H1 (cell line): ENCODE results near the gene MXD3. TPM values are rescaled to one million over a fixed set of nuclear protein-coding genes. Genes with fewer than 3 reads are reported as not detected.

Experiments used
- CTCF ChIA-PET: fragments of 300-600 bp; sonication (Branson Sonifier 250); formaldehyde crosslinking; loops from one replicate; lab custom pipeline; 2021; ENCODE audit not compliant: partially characterized antibody; lab: Charles Lee
- POLR2A ChIA-PET: fragments of 300-600 bp; sonication (Branson Sonifier 250); formaldehyde crosslinking; loops from one replicate; lab custom pipeline; 2021; ENCODE audit warnings: inconsistent platforms; ENCODE audit not compliant: partially characterized antibody; lab: Charles Lee
- DNase-seq, 2 experiments: peaks; one replicate each; pipeline versions ENCODE4 v3.0.0 to v3.0.0-alpha.2; 2010 to 2022; ENCODE audit warnings: low spot score in 2 of 2, low read depth in 1 of 2, mixed read lengths in 1 of 2
- FAIRE-seq: peaks from 2 replicates; lab custom pipeline; 2011; peaks lifted over from hg19 to GRCh38; lab: Jason Lieb, UNC
- H2AFZ ChIP-seq: 2 replicates; pipeline ENCODE4 v1.8.1; 2012; ENCODE audit warnings: low read length, inconsistent platforms
- H2AK5ac ChIP-seq: 2 replicates; pipeline ENCODE4 v1.6.1; 2013; ENCODE audit warnings: low read depth, low read length
- H2BK120ac ChIP-seq: replicated peaks from 2 replicates; pipeline ENCODE3; 2013; ENCODE audit warnings: low read depth, low read length, inconsistent platforms
- H2BK12ac ChIP-seq: 2 replicates; pipeline ENCODE4 v1.6.1; 2013; ENCODE audit warnings: low read depth, low read length
- H2BK15ac ChIP-seq: 2 replicates; pipeline ENCODE4 v1.6.1; 2013; ENCODE audit warnings: low read length
- H2BK20ac ChIP-seq: 2 replicates; pipeline ENCODE4 v1.6.1; 2013; ENCODE audit warnings: low read length
- H2BK5ac ChIP-seq: 2 replicates; pipeline ENCODE4 v1.6.1; 2013; ENCODE audit warnings: low read depth, low read length
- H3K14ac ChIP-seq: 2 replicates; pipeline ENCODE4 v1.6.1; 2013; ENCODE audit warnings: inconsistent platforms; ENCODE audit not compliant: insufficient read length
- H3K18ac ChIP-seq: 2 replicates; pipeline ENCODE4 v1.6.1; 2013; ENCODE audit warnings: low read length; ENCODE audit errors: extremely low read depth
- H3K23ac ChIP-seq: 2 replicates; pipeline ENCODE4 v1.6.1; 2013; ENCODE audit warnings: inconsistent platforms; ENCODE audit not compliant: insufficient read length
- H3K23me2 ChIP-seq: 2 replicates; pipeline ENCODE4 v1.6.1; 2013; ENCODE audit warnings: low read depth, low read length
- H3K27ac ChIP-seq: 2 replicates; pipeline ENCODE4 v1.6.1; 2011; ENCODE audit warnings: low read depth, low read length, inconsistent platforms
- H3K27me3 ChIP-seq, 4 experiments: replicated peaks in 1 of 4; 1 replicate in 1 of 4; 2 replicates in 3 of 4; pipeline versions ENCODE4 v1.6.1 to v1.8.1; 2011 to 2013; ENCODE audit warnings: low read length in 3 of 4, mild to moderate bottlenecking in 3 of 4, inconsistent platforms in 2 of 4, mixed read lengths in 2 of 4, moderate library complexity in 1 of 4; ENCODE audit not compliant: control insufficient read depth in 3 of 4, insufficient read depth in 3 of 4; ENCODE audit errors: extremely low read depth in 1 of 4
- H3K36me3 ChIP-seq, 4 experiments: 2 replicates each; pipeline versions ENCODE4 v1.6.1 to v1.8.1; 2011 to 2013; ENCODE audit warnings: mild to moderate bottlenecking in 4 of 4, low read length in 3 of 4, moderate library complexity in 2 of 4, control low read depth in 1 of 4, inconsistent platforms in 1 of 4; ENCODE audit not compliant: insufficient read depth in 4 of 4, control insufficient read depth in 2 of 4
- H3K4ac ChIP-seq: replicated peaks from 2 replicates; pipeline ENCODE3; 2013; ENCODE audit warnings: low read length, low read depth, mixed read lengths, inconsistent platforms; ENCODE audit not compliant: insufficient read length
- H3K4me1 ChIP-seq, 4 experiments: replicated peaks in 1 of 4; 1 replicate in 1 of 4; 2 replicates in 3 of 4; pipeline versions ENCODE4 v1.6.1 to v1.8.1; 2011 to 2013; ENCODE audit warnings: low read length in 3 of 4, inconsistent platforms in 2 of 4, mixed read lengths in 1 of 4; ENCODE audit not compliant: insufficient read depth in 4 of 4, control insufficient read depth in 3 of 4
- H3K4me2 ChIP-seq, 2 experiments: 2 replicates each; pipeline versions ENCODE4 v1.6.1 to v1.8.1; 2011 to 2013; ENCODE audit warnings: low read depth in 2 of 2, low read length in 2 of 2, control low read depth in 1 of 2, inconsistent platforms in 1 of 2, mild to moderate bottlenecking in 1 of 2; ENCODE audit not compliant: insufficient read depth in 1 of 2
- H3K4me3 ChIP-seq, 4 experiments: fragments of 200-600, 300-600 bp in 1 of 4; sonication (generic), shearing (Covaris generic), sonication (Bioruptor Twin) in 1 of 4; 2 replicates each; pipeline versions ENCODE4 v1.5.1 to v1.8.1; 2011 to 2016; ENCODE audit warnings: low read length in 4 of 4, low read depth in 3 of 4, control low read depth in 2 of 4, inconsistent platforms in 2 of 4, mild to moderate bottlenecking in 2 of 4, mixed read lengths in 1 of 4, moderate library complexity in 1 of 4; ENCODE audit not compliant: insufficient read depth in 2 of 4; ENCODE audit errors: extremely low read depth in 1 of 4
- H3K56ac ChIP-seq: replicated peaks from 2 replicates; pipeline ENCODE3; 2013; ENCODE audit warnings: low read depth, mild to moderate bottlenecking, mixed read lengths, low read length, inconsistent platforms; ENCODE audit not compliant: insufficient read length
- H3K79me1 ChIP-seq: 2 replicates; pipeline ENCODE4 v1.6.1; 2013; ENCODE audit warnings: low read depth, low read length, control low read depth
- H3K79me2 ChIP-seq, 2 experiments: 2 replicates each; pipeline versions ENCODE4 v1.6.1 to v1.8.1; 2012 to 2013; ENCODE audit warnings: low read length in 2 of 2, mild to moderate bottlenecking in 2 of 2, inconsistent platforms in 1 of 2; ENCODE audit not compliant: insufficient read depth in 2 of 2, control insufficient read depth in 1 of 2
- H3K9ac ChIP-seq, 4 experiments: replicated peaks in 1 of 4; 1 replicate in 1 of 4; 2 replicates in 3 of 4; pipeline versions ENCODE4 v1.6.1 to v1.8.1; 2011 to 2013; ENCODE audit warnings: low read depth in 3 of 4, low read length in 3 of 4, control low read depth in 2 of 4, mild to moderate bottlenecking in 2 of 4, moderate library complexity in 2 of 4, inconsistent platforms in 1 of 4; ENCODE audit errors: extremely low read depth in 1 of 4
- H3K9me3 ChIP-seq, 2 experiments: 2 replicates each; pipeline versions ENCODE4 v1.6.1 to v1.8.1; 2012 to 2013; ENCODE audit warnings: mild to moderate bottlenecking in 2 of 2, moderate library complexity in 2 of 2, control low read depth in 1 of 2, inconsistent platforms in 1 of 2, low read depth in 1 of 2, low read length in 1 of 2, mixed read lengths in 1 of 2; ENCODE audit not compliant: insufficient read depth in 2 of 2
- H4K20me1 ChIP-seq, 2 experiments: replicated peaks in 1 of 2; 2 replicates each; pipeline versions ENCODE3 to v1.8.1; 2011 to 2013; ENCODE audit warnings: inconsistent platforms in 2 of 2, low read length in 2 of 2, mild to moderate bottlenecking in 1 of 2; ENCODE audit not compliant: insufficient read depth in 2 of 2, control insufficient read depth in 1 of 2
- H4K5ac ChIP-seq: 2 replicates; pipeline ENCODE4 v1.6.1; 2013; ENCODE audit warnings: low read length, low read depth, mixed read lengths, inconsistent platforms; ENCODE audit not compliant: insufficient read length
- H4K8ac ChIP-seq: 2 replicates; pipeline ENCODE4 v1.8.0; 2013; ENCODE audit warnings: mild to moderate bottlenecking, moderate library complexity, low read length, inconsistent platforms; ENCODE audit not compliant: insufficient read depth; ENCODE audit errors: extremely low read depth
- H4K91ac ChIP-seq: replicated peaks from 2 replicates; pipeline ENCODE3; 2013; ENCODE audit warnings: low read length, mixed read lengths, inconsistent platforms; ENCODE audit not compliant: insufficient read length
- CBX5 ChIP-seq: fragments of 300-800, 300-1000 bp; sonication (generic); IDR thresholded peaks from 2 replicates; pipeline ENCODE4 v1.7.1; 2016; ENCODE audit warnings: antibody characterized with exemption, low read length, low read depth
- CHD1 ChIP-seq: IDR thresholded peaks from 2 replicates; pipeline ENCODE4 v1.6.1; 2012; ENCODE audit warnings: low read depth, low read length, improper control_type of control experiment
- CHD2 ChIP-seq: IDR thresholded peaks from 2 replicates; pipeline ENCODE4 v1.6.1; 2012; ENCODE audit warnings: low read length, improper control_type of control experiment
- E2F6 ChIP-seq: IDR thresholded peaks from 2 replicates; pipeline ENCODE4 v1.6.1; 2012; ENCODE audit warnings: inconsistent platforms
- EZH2 ChIP-seq: fragments of 200-600 bp; sonication (generic); IDR thresholded peaks from 2 replicates; pipeline ENCODE4 v1.7.1; 2012; ENCODE audit warnings: low read depth, mild to moderate bottlenecking, moderate library complexity, low read length, inconsistent platforms; ENCODE audit not compliant: severe bottlenecking
- POU5F1 ChIP-seq: IDR thresholded peaks from 2 replicates; pipeline ENCODE4 v1.6.1; 2011; ENCODE audit warnings: low read depth, mild to moderate bottlenecking, low read length, moderate library complexity
- RNF2 ChIP-seq: fragments of 200-900, 300-1000 bp; sonication (generic); IDR thresholded peaks from 2 replicates; pipeline ENCODE4 v1.7.1; 2016; ENCODE audit warnings: borderline replicate concordance, low read depth, mild to moderate bottlenecking, antibody characterized with exemption, low read length; ENCODE audit not compliant: poor library complexity, severe bottlenecking; ENCODE audit errors: missing control alignments
- RXRA ChIP-seq: IDR thresholded peaks from 2 replicates; pipeline ENCODE4 v1.6.1; 2011; ENCODE audit warnings: low read depth, mild to moderate bottlenecking, low read length, moderate library complexity; ENCODE audit not compliant: insufficient read depth
- SRF ChIP-seq: IDR thresholded peaks from 2 replicates; pipeline ENCODE4 v1.6.1; 2011; ENCODE audit warnings: mild to moderate bottlenecking, low read depth, low read length, moderate library complexity
- SUZ12 ChIP-seq: fragments of 200-600 bp; sonication (generic); IDR thresholded peaks from 2 replicates; pipeline ENCODE4 v1.6.1; 2012; ENCODE audit warnings: mild to moderate bottlenecking, inconsistent platforms, low read length, moderate library complexity, mixed read lengths
- TAF7 ChIP-seq: optimal IDR thresholded peaks from 2 replicates; pipeline ENCODE3; 2011; ENCODE audit warnings: low read depth, mild to moderate bottlenecking, inconsistent platforms, low read length, moderate library complexity, borderline replicate concordance
- WGBS, 2 experiments: shearing (Covaris generic) in 1 of 2; methylation state at CpG; one replicate each; pipeline versions ENCODE4 v1.1.6 to v1.1.7; 2013 to 2015; ENCODE audit warnings: low lambda C conversion rate in 2 of 2, mixed read lengths in 2 of 2, inconsistent platforms in 1 of 2, low coverage in 1 of 2, missing lambda C conversion rate in 1 of 2; ENCODE audit not compliant: insufficient replicate concordance in 2 of 2, insufficient coverage in 1 of 2, insufficient read length in 1 of 2; ENCODE audit errors: extremely low coverage in 1 of 2, missing lambda C conversion rate in 1 of 2; 5-methylcytosine and 5-hydroxymethylcytosine counted together
- polyA plus RNA-seq, 7 experiments: library from polyadenylated mRNA; depleted of rRNA in 3 of 7; stranded (reverse) in 5 of 7; unstranded in 2 of 7; fragments of >200 nt in 5 of 7; fragments of 200-250 nt in 2 of 7; gene quantifications; 1 replicate in 5 of 7; 2 replicates in 1 of 7; 4 replicates in 1 of 7; pipeline versions ENCODE4 v1.2.1 to v1.2.3, GENCODE V29; 2011 to 2013; ENCODE audit warnings: missing spikeins in 2 of 7, mixed read lengths in 2 of 7
- total RNA-seq: library from RNA; stranded (reverse); fragmentation: NEBNext Ultra II Directional; extraction: Animal tissue kit (Norgen Biotek cat#: 25700); gene quantifications from 2 replicates; pipeline ENCODE4 v1.2.1, GENCODE V29; 2021

Gene MXD3
- total and polyA plus RNA-seq, 2 of the 8 experiments (the other 6 are each of a cell fraction or from before 2014, with no cell fraction given), result 6.5 to 7.7 TPM

DNA sequence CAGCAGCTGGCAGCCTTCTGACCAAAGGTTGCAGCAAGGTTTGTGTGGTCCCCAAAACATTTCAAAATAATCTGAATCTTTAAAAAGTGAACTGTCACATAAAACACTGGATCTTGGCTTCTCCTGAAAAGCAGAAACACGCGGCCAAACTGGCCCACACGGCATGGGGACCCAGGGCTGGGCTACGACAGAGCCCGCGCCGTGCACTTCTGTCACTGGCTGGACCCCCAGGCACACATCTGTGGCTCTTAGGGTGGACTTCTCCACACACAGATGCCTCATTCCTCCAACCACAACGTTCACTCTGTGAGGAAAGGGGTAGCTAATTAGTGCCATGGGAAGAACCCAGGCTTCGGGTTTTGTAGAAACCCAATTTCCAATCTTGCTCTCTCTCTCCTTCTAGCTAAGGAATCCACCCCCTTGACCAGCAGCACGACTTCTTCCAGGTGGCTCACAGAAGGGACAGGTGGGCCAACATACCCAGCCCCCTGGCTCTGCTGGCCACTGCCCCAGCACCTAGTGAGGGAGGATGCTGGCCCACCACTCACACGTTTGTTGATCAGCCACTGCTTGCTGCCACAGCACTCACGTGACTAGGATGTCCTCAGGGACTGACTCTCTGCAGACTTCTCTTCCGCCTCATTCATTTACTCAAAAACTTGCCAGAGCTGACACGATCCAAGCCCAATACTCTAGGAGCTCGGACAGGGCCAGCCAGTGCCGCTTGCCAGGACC lies 21.9 kb upstream of the MXD3 start:
- POLR2A ChIA-PET, result interaction anchor here (0.6 to 1.0 kb wide), 3 partner anchors 14 to 194 kb away, joined by 3 read pairs; no protein-coding TSS in a partner anchor
- no peak overlapping the region for H2BK20ac ChIP-seq
- no peak overlapping the region for H2BK12ac ChIP-seq
- no peak overlapping the region for H3K23ac ChIP-seq
- no peak overlapping the region for H4K91ac ChIP-seq
- no peak overlapping the region for H3K4ac ChIP-seq
- peaks cover 0 to 9% of the 10 kb centered on the region in 2 experiments for H4K20me1 ChIP-seq
- H4K5ac ChIP-seq, result no peak overlapping the region
- FAIRE-seq (no peak), DNase-seq (no peak)
- peaks cover 2% of the 10 kb centered on the region; the same call in 1 of the 2 replicates for H3K79me1 ChIP-seq
- H3K79me2 ChIP-seq, result no peaks in the 10 kb centered on the region
- H3K18ac ChIP-seq, result no peak overlapping the region
- CTCF ChIA-PET, result interaction anchor here (0.5 to 10.3 kb wide), 4 partner anchors 17 to 1659 kb away, joined by 3 to 100 read pairs (median 10); no protein-coding TSS in a partner anchor
- H3K9me3 ChIP-seq, result no peaks in the 10 kb centered on the region
- WGBS, 2 experiments, result 91% methylated on average over 15 of the region's 16 CpGs; no CpG with 5 or more reads in 1 of the 2 experiments
- no peak overlapping the region for H3K14ac ChIP-seq
- H3K9ac ChIP-seq, result no peak overlapping the region
- no peaks in the 10 kb centered on the region for H3K27me3 ChIP-seq
- H3K4me1 ChIP-seq, result peaks cover 0 to 3% (median 1%) of the 10 kb centered on the region in 4 experiments; a peak in 4 of 7 replicates
- no peak overlapping the region for H3K56ac ChIP-seq
- H2BK5ac ChIP-seq, result no peak overlapping the region
- H3K36me3 ChIP-seq, result peaks cover 19 to 37% (median 32%) of the 10 kb centered on the region in 4 experiments
- no peak overlapping the region for H2BK15ac ChIP-seq
- no peak overlapping the region for H4K8ac ChIP-seq
- no peak overlapping the region for H2BK120ac ChIP-seq
- no peaks in the 10 kb centered on the region for H3K23me2 ChIP-seq
- no peak overlapping the region for H3K27ac ChIP-seq
- no peak overlapping the region for H3K4me3 ChIP-seq
- no peak overlapping the region for H2AFZ ChIP-seq
- H3K4me2 ChIP-seq, result no peak overlapping the region
- H2AK5ac ChIP-seq, result no peak overlapping the region
- TF ChIP-seq EZH2 (no peak), RNF2 (no peak), CBX5 (no peak), CHD2 (no peak), TAF7 (no peak), E2F6 (no peak), RXRA (no peak), SUZ12 (no peak), CHD1 (no peak), POU5F1 (no peak), SRF (no peak)
